Hepatocyte (in vitro differentiated cells): ENCODE data around the gene TAF15. TPM values are rescaled to one million over a fixed set of nuclear protein-coding genes. Genes with fewer than 3 reads are reported as not detected.
A peak's percentile ranks its signal among the peaks of the same experiment; 100 is the strongest.

Experiments used
- DNase-seq: peaks from one replicate; pipeline ENCODE4 v3.0.0-alpha.2; 2016; ENCODE audit warnings: low spot score
- H2AFZ ChIP-seq: fragments of 200-600 bp; sonication (generic); 2 replicates; pipeline ENCODE4 v1.6.0; 2016; ENCODE audit warnings: antibody characterized with exemption, mild to moderate bottlenecking
- H3K27ac ChIP-seq: fragments of 200-600 bp; sonication (generic); 2 replicates; pipeline ENCODE4 v1.5.1; 2016; ENCODE audit warnings: mild to moderate bottlenecking
- H3K27me3 ChIP-seq: fragments of 200-600 bp; sonication (generic); 2 replicates; pipeline ENCODE4 v1.6.1; 2016
- H3K36me3 ChIP-seq: fragments of 200-600 bp; sonication (generic); replicated peaks from 2 replicates; pipeline ENCODE4 v1.5.1; 2016; ENCODE audit warnings: low read depth; ENCODE audit not compliant: insufficient read depth
- H3K4me1 ChIP-seq: fragments of 200-600 bp; sonication (generic); 2 replicates; pipeline ENCODE4 v1.5.1; 2016; ENCODE audit warnings: mild to moderate bottlenecking, moderate library complexity; ENCODE audit not compliant: insufficient read depth
- H3K4me2 ChIP-seq: fragments of 200-600 bp; sonication (generic); 2 replicates; pipeline ENCODE4 v1.6.0; 2016
- H3K4me3 ChIP-seq: fragments of 200-600 bp; sonication (generic); 2 replicates; pipeline ENCODE4 v1.5.1; 2016; ENCODE audit warnings: mild to moderate bottlenecking
- H3K79me2 ChIP-seq: fragments of 200-600 bp; sonication (generic); 2 replicates; pipeline ENCODE4 v1.6.0; 2017; ENCODE audit warnings: mild to moderate bottlenecking
- H3K9me2 ChIP-seq: fragments of 200-600 bp; sonication (generic); replicated peaks from 2 replicates; pipeline ENCODE4 v1.6.0; 2017; ENCODE audit warnings: mild to moderate bottlenecking; ENCODE audit not compliant: insufficient read depth
- H3K9me3 ChIP-seq: fragments of 200-600 bp; sonication (generic); 2 replicates; pipeline ENCODE4 v1.5.1; 2016; ENCODE audit warnings: low read depth, mild to moderate bottlenecking
- H4K20me1 ChIP-seq: fragments of 200-600 bp; sonication (generic); 2 replicates; pipeline ENCODE4 v1.6.0; 2016; ENCODE audit warnings: mild to moderate bottlenecking; ENCODE audit not compliant: insufficient read depth, poor library complexity, severe bottlenecking
- CTCF ChIP-seq: fragments of 200-600 bp; sonication (generic); IDR thresholded peaks from 2 replicates; pipeline ENCODE4 v1.5.1; 2016; ENCODE audit warnings: antibody characterized with exemption, mild to moderate bottlenecking; ENCODE audit not compliant: poor library complexity
- EZH2 ChIP-seq: fragments of 200-600 bp; sonication (generic); IDR thresholded peaks from 2 replicates; pipeline ENCODE4 v1.6.1; 2016; ENCODE audit warnings: antibody characterized with exemption, mild to moderate bottlenecking, borderline replicate concordance
- EZH2phosphoT487 ChIP-seq: fragments of 200-600 bp; sonication (generic); IDR thresholded peaks from one replicate; pipeline ENCODE4 v1.6.1; 2018; ENCODE audit warnings: antibody characterized with exemption, mild to moderate bottlenecking, low read depth, moderate library complexity; ENCODE audit not compliant: unreplicated experiment, severe bottlenecking
- whole genome bisulfite sequencing: methylation state at CpG from one replicate; pipeline ENCODE4 v1.1.6; 2016; ENCODE audit warnings: low lambda C conversion rate; ENCODE audit errors: missing lambda C conversion rate; 5-methylcytosine and 5-hydroxymethylcytosine counted together
- polyA plus RNA-seq: library from polyadenylated mRNA; unstranded; fragments of >200 nt; fragmentation: Nextera tagmentation; extraction: Ambion mirVana; gene quantifications from 2 replicates; pipeline ENCODE4 v1.2.1, GENCODE V29; 2016
- total RNA-seq: library from RNA; depleted of rRNA; stranded (reverse); fragments of >200 nt; gene quantifications from 2 replicates; pipeline ENCODE4 v1.2.3, GENCODE V29; 2014

TAF15 gene
- total and polyA plus RNA-seq, 2 experiments from 2014 or later = 15.7 to 36.1 TPM

GRCh38 chr17:35849469-35850348, 40.4 kb downstream of the TAF15 start:
- no peaks in the 10 kb centered on the region for H3K27me3 ChIP-seq
- H4K20me1 ChIP-seq = peaks cover 4% of the 10 kb centered on the region
- H3K27ac ChIP-seq = no peak overlapping the region
- 76% methylated on average over 7 of the region's 7 CpGs for WGBS
- DNase-seq = peak; percentile 82
- H3K36me3 ChIP-seq = no peaks in the 10 kb centered on the region
- H3K4me3 ChIP-seq = no peak overlapping the region
- H2AFZ ChIP-seq = no peak overlapping the region
- peaks cover 5% of the 10 kb centered on the region for H3K79me2 ChIP-seq
- H3K9me2 ChIP-seq = no peaks in the 10 kb centered on the region
- H3K4me1 ChIP-seq = peaks cover 5% of the 10 kb centered on the region
- TF ChIP-seq EZH2phosphoT487 = no peak
- peak; percentile 74 for TF ChIP-seq CTCF
- no peaks in the 10 kb centered on the region for H3K9me3 ChIP-seq
- H3K4me2 ChIP-seq = no peak overlapping the region

- no peaks in the 10 kb centered on the region for H4K20me1 ChIP-seq
- 78% methylated on average over 5 of the region's 5 CpGs for WGBS
- H3K4me3 ChIP-seq = no peak overlapping the region
- no peak overlapping the region for H2AFZ ChIP-seq
- no peaks in the 10 kb centered on the region for H3K4me1 ChIP-seq
- no peaks in the 10 kb centered on the region for H3K9me3 ChIP-seq
- no peak overlapping the region for H3K4me2 ChIP-seq
- H3K36me3 ChIP-seq = no peaks in the 10 kb centered on the region
- no peak for DNase-seq
- H3K27ac ChIP-seq = no peak overlapping the region
- H3K27me3 ChIP-seq = no peaks in the 10 kb centered on the region
- no peaks in the 10 kb centered on the region for H3K9me2 ChIP-seq
- TF ChIP-seq EZH2 = no peak
- TF ChIP-seq EZH2phosphoT487 = no peak
- TF ChIP-seq CTCF = no peak
- no peaks in the 10 kb centered on the region for H3K79me2 ChIP-seq
Measured at GRCh38 chr17:35855965-35856364, 46.7 kb downstream of the TAF15 start.

DNA sequence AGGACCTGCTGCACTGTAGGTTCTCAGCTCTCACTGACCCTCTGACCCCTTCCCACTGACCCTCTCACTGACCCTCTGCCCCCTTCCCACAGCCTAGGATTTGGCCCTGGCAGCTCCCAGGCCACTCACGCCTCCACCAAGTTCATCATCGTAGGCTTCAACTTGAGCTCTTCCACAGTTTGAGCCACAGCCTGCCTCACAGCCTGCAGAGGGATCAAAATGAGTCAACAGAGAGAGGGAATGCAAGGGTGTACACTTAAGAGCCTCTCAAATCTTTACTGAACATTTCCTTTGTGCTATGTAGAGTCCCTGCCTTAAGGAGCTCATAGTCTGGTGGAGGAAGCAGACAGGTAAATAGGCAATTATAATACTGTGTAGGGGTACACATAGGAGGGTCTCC, 47.3 kb downstream of the TAF15 start:
- Histone ChIP-seq H3K4me3 (no peak overlapping the region), H3K9me2 (no peaks in the 10 kb centered on the region), H3K4me1 (no peaks in the 10 kb centered on the region), H4K20me1 (no peaks in the 10 kb centered on the region), H3K27ac (no peak overlapping the region), H3K27me3 (no peaks in the 10 kb centered on the region), H2AFZ (no peak overlapping the region), H3K36me3 (no peaks in the 10 kb centered on the region), H3K79me2 (no peaks in the 10 kb centered on the region), H3K9me3 (no peaks in the 10 kb centered on the region), H3K4me2 (no peak overlapping the region)
- TF ChIP-seq EZH2phosphoT487 = no peak
- no peak for TF ChIP-seq CTCF
- TF ChIP-seq EZH2 = no peak
- 92% methylated on average over 2 of the region's 2 CpGs for WGBS
- DNase-seq = no peak
